Lower lobe of right lung (tissue), 2 donors: ENCODE measurements around the gene ANGPTL2. TPM values are rescaled to one million over a fixed set of nuclear protein-coding genes. Genes with fewer than 3 reads are reported as not detected.

Source experiments
- ATAC-seq, 2 donors: fragments of 200-7000 bp; cut with Tn5 transposase; one replicate each; pipeline ENCODE4 v1.9.1; 2020 to 2022; ENCODE audit warnings: mild to moderate bottlenecking in 2 of 2, moderate library complexity in 2 of 2
- DNase-seq: peaks from one replicate; pipeline ENCODE4 v3.0.0-alpha.2; 2020
- H3K27ac ChIP-seq: fragments of 200-600 bp; one replicate; pipeline ENCODE4 v1.8.0; 2022
- H3K27me3 ChIP-seq: fragments of 200-600 bp; one replicate; pipeline ENCODE4 v1.8.0; 2022; ENCODE audit warnings: low read depth
- H3K36me3 ChIP-seq: fragments of 200-600 bp; one replicate; pipeline ENCODE4 v1.8.0; 2022; ENCODE audit warnings: mild to moderate bottlenecking
- H3K4me1 ChIP-seq: fragments of 200-600 bp; one replicate; pipeline ENCODE4 v1.8.0; 2022
- H3K4me3 ChIP-seq: fragments of 200-600 bp; one replicate; pipeline ENCODE4 v1.8.0; 2022; ENCODE audit warnings: mild to moderate bottlenecking
- H3K9me3 ChIP-seq: fragments of 200-600 bp; one replicate; pipeline ENCODE4 v1.8.0; 2022
- CTCF ChIP-seq: fragments of 200-600 bp; IDR thresholded peaks from one replicate; pipeline ENCODE4 v1.8.0; 2022; ENCODE audit warnings: antibody characterized with exemption, mild to moderate bottlenecking
- intact Hi-C: fragments of 100-400 bp; cut with DNase I; formaldehyde crosslinking; loops from one replicate; pipeline ENCODE4 v1.11.0; 2022
- total RNA-seq: library from RNA; stranded (reverse); fragmentation: NEBNext Ultra II Directional; extraction: Animal tissue kit (Norgen Biotek cat#: 25700); gene quantifications from one replicate; pipeline ENCODE4 v1.2.1, GENCODE V29; 2021
- donor health status: DM: no; HTN: yes; CAD: no; lungs with severe emphysema.

Gene ANGPTL2
- total RNA-seq, 1 donor from 2014 or later, result 11.4 TPM

- Histone ChIP-seq H3K36me3 (no peaks in the 10 kb centered on the region), H3K27me3 (peaks cover 6% of the 10 kb centered on the region), H3K27ac (peak overlapping the region; percentile 83), H3K4me1 (peaks cover 24% of the 10 kb centered on the region), H3K9me3 (no peaks in the 10 kb centered on the region), H3K4me3 (peak overlapping the region; percentile 63)
- TF ChIP-seq CTCF, result no peak
- DNase-seq, result no peak
- peak in 1 of 2 donors; percentile 9 for ATAC-seq
- intact Hi-C loops, result no loop called here
Observed at GRCh38 chr9:127123064-127123890, 842 bp upstream of the ANGPTL2 start.

DNA sequence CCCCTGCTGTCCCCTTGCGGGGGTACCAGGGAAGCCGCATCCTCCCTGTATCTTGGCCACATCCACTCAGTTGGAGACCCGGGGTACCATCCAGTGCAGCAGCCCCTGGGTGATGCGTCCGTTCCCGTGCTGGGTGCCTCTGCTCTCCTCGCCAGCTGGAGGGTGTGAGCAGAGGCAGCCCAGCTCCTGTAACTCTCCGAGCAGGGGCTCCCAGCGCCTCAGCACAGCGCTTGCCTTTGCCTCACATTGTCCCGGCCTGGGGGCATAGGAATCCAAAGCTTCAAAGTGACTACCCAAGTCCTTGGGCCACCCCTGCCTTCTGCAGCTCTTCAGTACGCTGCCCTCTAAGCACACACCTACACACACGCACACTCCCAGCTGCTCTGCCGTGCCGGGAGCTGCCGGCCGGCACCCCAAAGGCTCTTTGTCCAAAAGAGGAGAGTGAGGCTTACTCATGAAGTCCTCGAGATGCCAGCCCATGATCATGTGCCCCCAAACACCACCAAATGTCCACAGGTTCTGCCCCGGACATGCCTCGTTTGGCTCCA is 733 bp downstream of the ANGPTL2 start:
- H3K9me3 ChIP-seq, result no peaks in the 10 kb centered on the region
- TF ChIP-seq CTCF, result no peak
- H3K36me3 ChIP-seq, result no peaks in the 10 kb centered on the region
- H3K4me3 ChIP-seq, result peak overlapping the region; percentile 63
- H3K27me3 ChIP-seq, result peaks cover 6% of the 10 kb centered on the region
- ATAC-seq (peak; percentile 16 to 63), DNase-seq (no peak)
- intact Hi-C loops, result no loop called here
- peaks cover 24% of the 10 kb centered on the region for H3K4me1 ChIP-seq
- peak overlapping the region; percentile 83 for H3K27ac ChIP-seq

- no peak for DNase-seq
- Histone ChIP-seq H3K9me3 (no peaks in the 10 kb centered on the region), H3K27ac (no peak overlapping the region), H3K4me3 (no peak overlapping the region), H3K27me3 (peaks cover 6% of the 10 kb centered on the region), H3K36me3 (no peaks in the 10 kb centered on the region), H3K4me1 (peaks cover 24% of the 10 kb centered on the region)
- no peak for ATAC-seq
- intact Hi-C loops, result no loop called here
- no peak for TF ChIP-seq CTCF
Observed at GRCh38 chr9:127119320-127119709, 3.1 kb downstream of the ANGPTL2 start.

DNA sequence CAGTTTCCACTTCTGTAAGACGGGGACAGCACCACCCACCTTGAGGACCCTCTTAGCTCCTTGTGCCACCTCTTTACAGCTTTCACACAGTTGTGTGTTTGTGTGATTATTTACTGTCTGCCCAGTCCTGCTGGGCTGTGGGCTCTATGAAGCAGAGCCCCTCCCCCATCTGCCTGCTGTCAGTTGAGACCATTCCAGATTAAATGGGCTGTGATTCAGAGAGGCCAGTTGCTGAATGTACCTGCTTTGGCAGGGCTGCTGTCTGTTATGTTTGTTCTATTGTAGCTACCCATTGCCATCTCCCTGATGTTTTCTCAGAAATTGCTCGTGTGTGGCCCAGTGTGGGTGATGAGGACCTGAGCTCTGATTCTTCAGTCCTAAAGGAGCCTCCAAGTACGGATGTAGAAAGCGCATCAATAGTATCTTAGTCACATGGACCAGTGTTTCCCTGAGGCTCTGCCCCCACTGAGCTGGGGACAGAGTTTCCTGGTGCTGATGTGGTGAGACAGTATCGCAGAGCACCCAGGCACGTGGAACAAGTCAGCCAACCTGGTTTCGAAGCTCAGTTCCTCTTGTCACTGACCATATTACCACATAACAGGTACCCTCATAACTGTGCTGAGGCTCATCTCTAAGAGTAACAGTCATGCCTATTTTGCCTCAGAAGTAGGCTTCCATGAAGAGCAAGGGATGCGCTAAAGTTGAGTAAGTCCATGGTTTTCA is 3.7 kb downstream of the ANGPTL2 start:
- Histone ChIP-seq H3K9me3 (no peaks in the 10 kb centered on the region), H3K4me3 (no peak overlapping the region), H3K4me1 (peaks cover 24% of the 10 kb centered on the region), H3K36me3 (no peaks in the 10 kb centered on the region), H3K27ac (no peak overlapping the region), H3K27me3 (peaks cover 6% of the 10 kb centered on the region)
- DNase-seq (no peak), ATAC-seq (no peak)
- TF ChIP-seq CTCF, result no peak
- intact Hi-C loops, result no loop called here

DNA sequence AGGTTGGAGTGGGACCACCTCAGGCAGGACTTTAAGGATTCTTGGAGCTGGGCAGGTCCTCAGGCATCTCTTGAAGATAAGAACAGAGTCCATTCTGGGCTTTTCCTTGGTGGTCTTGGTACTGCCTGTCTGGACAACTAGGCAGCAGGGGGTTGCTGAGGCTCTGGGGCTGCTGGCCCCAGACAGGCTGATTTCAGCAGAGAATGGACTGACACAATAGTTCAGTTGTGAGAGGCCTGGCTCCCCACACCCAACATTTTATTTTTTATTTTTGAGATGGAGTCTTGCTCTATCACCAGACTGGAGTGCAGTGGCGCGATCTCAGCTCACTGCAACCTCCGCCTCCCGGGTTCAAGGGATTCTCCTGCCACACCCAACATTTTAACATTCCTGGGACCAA is 4.6 kb downstream of the ANGPTL2 start:
- Histone ChIP-seq H3K27me3 (peaks cover 2% of the 10 kb centered on the region), H3K4me3 (no peak overlapping the region), H3K27ac (no peak overlapping the region), H3K4me1 (peaks cover 21% of the 10 kb centered on the region), H3K9me3 (no peaks in the 10 kb centered on the region), H3K36me3 (no peaks in the 10 kb centered on the region)
- DNase-seq, result no peak
- intact Hi-C loops, result no loop called here
- no peak for ATAC-seq
- TF ChIP-seq CTCF, result no peak
